Naive thymus-derived CD8-positive, alpha-beta T cell (primary cell): Measurements from ENCODE around the gene PTEN. TPM values are rescaled to one million over a fixed set of nuclear protein-coding genes. Genes with fewer than 3 reads are reported as not detected.
"Not testable (repeated sequence)": the region's sequence is repeated elsewhere in the genome, so short reads cannot be mapped to it uniquely, and the experiment has no call there.

Experiments used
- ATAC-seq, 2 donors: fragments of 150-1000 bp; cut with Tn5 transposase in 1 of 2; sonication (Bioruptor Pico), chemical (Tn5 transposase) in 1 of 2; 1 replicate in 1 of 2; 2 replicates in 1 of 2; pipeline ENCODE4 v1.10.0; 2021; ENCODE audit warnings: mild to moderate bottlenecking in 2 of 2, moderate library complexity in 2 of 2
- POLR2A ChIA-PET: fragments of 350-600 bp; sonication (Branson Sonifier 250); formaldehyde crosslinking; loops from one replicate; lab custom pipeline; 2021; ENCODE audit warnings: antibody characterized with exemption; lab: Charles Lee
- DNase-seq, 10 donors: peaks; one replicate each; pipeline versions ENCODE4 v3.0.0 to v3.0.0-alpha.2; 2020 to 2022
- H3K27ac Mint-ChIP-seq, 10 donors: one replicate each; pipeline ENCODE4 v1.8.0; 2020 to 2022; ENCODE audit warnings: mild to moderate bottlenecking in 10 of 10, mixed read lengths in 10 of 10, moderate library complexity in 4 of 10, inconsistent platforms in 1 of 10
- H3K27me3 Mint-ChIP-seq, 5 donors: one replicate each; pipeline ENCODE4 v1.8.0; 2021 to 2022; ENCODE audit warnings: mixed read lengths in 5 of 5
- H3K36me3 Mint-ChIP-seq, 3 donors: one replicate each; pipeline ENCODE4 v1.8.0; 2020 to 2022; ENCODE audit warnings: mixed read lengths in 3 of 3, mild to moderate bottlenecking in 2 of 3, inconsistent platforms in 1 of 3
- H3K4me1 Mint-ChIP-seq, 4 donors: one replicate each; pipeline ENCODE4 v1.8.0; 2021 to 2022; ENCODE audit warnings: mixed read lengths in 4 of 4
- H3K4me3 Mint-ChIP-seq, 10 donors: one replicate each; pipeline ENCODE4 v1.8.0; 2020 to 2022; ENCODE audit warnings: mild to moderate bottlenecking in 10 of 10, mixed read lengths in 10 of 10, moderate library complexity in 6 of 10, inconsistent platforms in 1 of 10
- H3K9me3 Mint-ChIP-seq, 9 donors: one replicate each; pipeline ENCODE4 v1.8.0; 2020 to 2022; ENCODE audit warnings: mixed read lengths in 9 of 9, mild to moderate bottlenecking in 3 of 9, inconsistent platforms in 1 of 9, moderate library complexity in 1 of 9
- polyA plus RNA-seq, 3 donors: library from polyadenylated mRNA; unstranded; fragments of 300-500 nt; fragmentation: Illumina TruSeq; gene quantifications; one replicate each; pipeline ENCODE4 v1.2.3, GENCODE V29; 2021
- total RNA-seq, 8 experiments: library from RNA in 2 of 8; stranded (reverse) in 2 of 8; gene quantifications; one replicate each; pipeline ENCODE4 v1.2.3 and lab custom pipeline; 2021 to 2026

The PTEN gene
- total RNA-seq, result 10 to 100 TPM; 83.3 to 90.0 TPM
- 10 to 100 TPM; 29.4 to 37.7 (median 30.4) TPM for polyA plus RNA-seq
- 94.8 to 187 (median 131) reads per million in 6 experiments for total RNA-seq (lab: John Stamatoyannopoulos, UW)

- H3K4me3 Mint-ChIP-seq, result peak within 1 kb of the TSS; percentile 93 to 100 (median 98)
- peaks cover 0 to 9% (median 7%) of the 10 kb centered on the region in 3 donors for H3K36me3 Mint-ChIP-seq
- POLR2A ChIA-PET, result interaction anchor here (0.9 to 5.9 kb wide), 22 partner anchors 10 to 1221 kb away, joined by 3 to 163 read pairs (median 8); partner anchors contain the start of genes ATAD1, RNLS and STAMBPL1
- H3K4me1 Mint-ChIP-seq, result peaks cover 29 to 57% (median 41%) of the 10 kb centered on the region in 4 donors
- DNase-seq (peak; percentile 70 to 87 (median 81)), ATAC-seq (peak; percentile 41 to 44)
- peaks cover 0 to 3% (median 0%) of the 10 kb centered on the region in 5 donors for H3K27me3 Mint-ChIP-seq
- H3K27ac Mint-ChIP-seq, result peak within 1 kb of the TSS; percentile 94 to 99 (median 98)
- H3K9me3 Mint-ChIP-seq, result no peaks in the 10 kb centered on the region
Observed at GRCh38 chr10:87863053-87863943, at the start of gene PTEN, which contains the start of gene KLLN. Gene PTEN, plus strand, starts transcription at chr10:87863625. Its CDS starts 845 bp downstream, at chr10:87864470. Gene KLLN, minus strand, starts transcription at chr10:87863533. Its CDS starts 1,046 bp downstream, at chr10:87862487.

- DNase-seq (no peak), ATAC-seq (no peak)
- H3K9me3 Mint-ChIP-seq, result no peaks in the 10 kb centered on the region
- H3K27ac Mint-ChIP-seq, result peak overlapping the region in 3 of 10 donors; percentile 96 to 98 (median 96)
- H3K4me3 Mint-ChIP-seq, result peak overlapping the region; percentile 87 to 99 (median 96)
- peaks cover 20 to 42% (median 41%) of the 10 kb centered on the region in 4 donors for H3K4me1 Mint-ChIP-seq
- no peaks in the 10 kb centered on the region for H3K27me3 Mint-ChIP-seq
- POLR2A ChIA-PET, result interaction anchor here (2.3 kb wide), 1 partner anchor 47 kb away, joined by 7 read pairs; the partner anchor contains the start of genes KLLN and PTEN
- H3K36me3 Mint-ChIP-seq, result peaks cover 7 to 22% (median 10%) of the 10 kb centered on the region in 3 donors
Observed at GRCh38 chr10:87816163-87816897, 47.1 kb upstream of the PTEN start.

- Mint-ChIP-seq H3K36me3 (peaks cover under 1 to 14% (median 5%) of the 10 kb centered on the region in 3 donors), H3K27ac (peak overlapping the region; percentile 96 to 99 (median 98)), H3K4me1 (peaks cover 16 to 40% (median 35%) of the 10 kb centered on the region in 4 donors), H3K9me3 (no peaks in the 10 kb centered on the region), H3K27me3 (no peaks in the 10 kb centered on the region), H3K4me3 (peak overlapping the region; percentile 87 to 99 (median 96))
- POLR2A ChIA-PET, result interaction anchor here (1.3 to 4.5 kb wide), 3 partner anchors 19 to 312 kb away, joined by 3 to 87 read pairs (median 10); partner anchors contain the start of genes KLLN, MINPP1 and PTEN
- ATAC-seq, result no peak
- no peak for DNase-seq
Observed at GRCh38 chr10:87816898-87817608, 46.4 kb upstream of the PTEN start.

GRCh38 chr10:87817609-87818504 lies 45.6 kb upstream of the PTEN start, which contains the start of gene ATAD1:
Gene ATAD1, minus strand, starts transcription at chr10:87818226. Its CDS starts 3,627 bp downstream, at chr10:87814599.
- peak; percentile 82 to 93 (median 88) for DNase-seq
- POLR2A ChIA-PET, result interaction anchor here (0.6 to 4.5 kb wide), 17 partner anchors 10 to 1239 kb away, joined by 3 to 87 read pairs (median 3); partner anchors contain the start of genes KLLN, MINPP1, PTEN and RNLS
- Mint-ChIP-seq H3K36me3 (peaks cover 0 to 12% (median 3%) of the 10 kb centered on the region in 3 donors), H3K27me3 (no peaks in the 10 kb centered on the region), H3K4me3 (peak within 1 kb of the TSS; percentile 87 to 99 (median 96)), H3K27ac (peak within 1 kb of the TSS; percentile 96 to 99 (median 98)), H3K4me1 (peaks cover 16 to 40% (median 33%) of the 10 kb centered on the region in 4 donors), H3K9me3 (no peaks in the 10 kb centered on the region)
- peak; percentile 85 to 86 for ATAC-seq

- Mint-ChIP-seq H3K36me3 (peaks cover 0 to 7% (median 3%) of the 10 kb centered on the region in 3 donors), H3K9me3 (no peaks in the 10 kb centered on the region), H3K4me1 (peaks cover 16 to 40% (median 33%) of the 10 kb centered on the region in 4 donors), H3K27ac (peak overlapping the region; percentile 96 to 99 (median 98)), H3K4me3 (peak overlapping the region; percentile 87 to 99 (median 96)), H3K27me3 (no peaks in the 10 kb centered on the region)
- POLR2A ChIA-PET, result interaction anchor here (0.6 to 4.5 kb wide), 21 partner anchors 9 to 1239 kb away, joined by 3 to 87 read pairs (median 4); partner anchors contain the start of genes KLLN, MINPP1, PTEN and RNLS
- ATAC-seq (peak; percentile 73 to 76), DNase-seq (peak; percentile 35 to 82 (median 65))
Observed at GRCh38 chr10:87818505-87819288, 44.7 kb upstream of the PTEN start.

GRCh38 chr10:87819289-87819585 lies 44.2 kb upstream of the PTEN start:
- no peak for ATAC-seq
- POLR2A ChIA-PET, result interaction anchor here (0.6 to 4.5 kb wide), 8 partner anchors 11 to 763 kb away, joined by 3 to 87 read pairs (median 5); partner anchors contain the start of genes KLLN and PTEN
- H3K36me3 Mint-ChIP-seq, result peaks cover 0 to 5% (median 3%) of the 10 kb centered on the region in 3 donors
- no peak for DNase-seq
- H3K27me3 Mint-ChIP-seq, result no peaks in the 10 kb centered on the region
- no peaks in the 10 kb centered on the region for H3K9me3 Mint-ChIP-seq
- H3K4me3 Mint-ChIP-seq, result peak overlapping the region in 9 of 10 donors; percentile 24 to 99 (median 63)
- H3K27ac Mint-ChIP-seq, result peak overlapping the region; percentile 1 to 99 (median 98)
- peaks cover 16 to 39% (median 33%) of the 10 kb centered on the region in 4 donors for H3K4me1 Mint-ChIP-seq

GRCh38 chr10:87826653-87827052 lies 36.8 kb upstream of the PTEN start:
- Mint-ChIP-seq H3K27me3 (no peaks in the 10 kb centered on the region), H3K9me3 (no peaks in the 10 kb centered on the region), H3K4me3 (no peak overlapping the region), H3K4me1 (peaks cover 3 to 19% (median 14%) of the 10 kb centered on the region in 4 donors), H3K27ac (peak overlapping the region in 6 of 10 donors; percentile 20 to 64 (median 52)), H3K36me3 (no peaks in the 10 kb centered on the region)
- POLR2A ChIA-PET, result no interaction called here
- ATAC-seq, result no peak
- DNase-seq, result no peak

- POLR2A ChIA-PET, result interaction anchor here (0.9 to 1.3 kb wide), 2 partner anchors 10 to 35 kb away, joined by 3 to 5 read pairs; partner anchors contain the start of genes ATAD1, KLLN and PTEN
- Mint-ChIP-seq H3K4me1 (peaks cover 3 to 19% (median 14%) of the 10 kb centered on the region in 4 donors), H3K27ac (peak overlapping the region in 1 of 10 donors; percentile 58)
Observed at GRCh38 chr10:87827681-87828080, 35.7 kb upstream of the PTEN start.

GRCh38 chr10:87829051-87829450 lies 34.4 kb upstream of the PTEN start:
- peaks cover 3 to 19% (median 14%) of the 10 kb centered on the region in 4 donors for H3K4me1 Mint-ChIP-seq
- POLR2A ChIA-PET, result interaction anchor here (1.3 to 1.9 kb wide), 2 partner anchors 11 to 34 kb away, joined by 5 to 7 read pairs; partner anchors contain the start of genes ATAD1, KLLN and PTEN
- H3K36me3 Mint-ChIP-seq, H3K9me3 Mint-ChIP-seq, DNase-seq, H3K27ac Mint-ChIP-seq, ATAC-seq, H3K4me3 Mint-ChIP-seq, H3K27me3 Mint-ChIP-seq: not testable (repeated sequence)

More at GRCh38 chr10:87827681-87828080, 35.7 kb upstream of the PTEN start:
- DNase-seq (no peak), ATAC-seq (no peak)
- no peaks in the 10 kb centered on the region for H3K27me3 Mint-ChIP-seq
- H3K9me3 Mint-ChIP-seq, result no peaks in the 10 kb centered on the region
- H3K36me3 Mint-ChIP-seq, result no peaks in the 10 kb centered on the region
- H3K4me3 Mint-ChIP-seq, result no peak overlapping the region
